Peyer's patch (tissue), 4 donors: Measurements from ENCODE around the gene DNAH12.

Experiments used
- POLR2A ChIP-seq, 2 donors: fragments of 450-650 bp; IDR thresholded peaks; one replicate each; pipeline ENCODE4 v1.5.1; 2017; ENCODE audit warnings: antibody characterized with exemption in 2 of 2, mild to moderate bottlenecking in 2 of 2, moderate library complexity in 2 of 2
- TF ChIP-seq, protein P1 (sequence below), 6 experiments: fragments of 450-650 bp in 4 of 6; fragments of 200-600 bp in 2 of 6; sonication (generic) in 1 of 6; IDR thresholded peaks; one replicate each; pipeline ENCODE4 v1.5.1; 2017 to 2019; ENCODE audit warnings: antibody characterized with exemption in 6 of 6, mild to moderate bottlenecking in 3 of 6, moderate library complexity in 1 of 6

DNA sequence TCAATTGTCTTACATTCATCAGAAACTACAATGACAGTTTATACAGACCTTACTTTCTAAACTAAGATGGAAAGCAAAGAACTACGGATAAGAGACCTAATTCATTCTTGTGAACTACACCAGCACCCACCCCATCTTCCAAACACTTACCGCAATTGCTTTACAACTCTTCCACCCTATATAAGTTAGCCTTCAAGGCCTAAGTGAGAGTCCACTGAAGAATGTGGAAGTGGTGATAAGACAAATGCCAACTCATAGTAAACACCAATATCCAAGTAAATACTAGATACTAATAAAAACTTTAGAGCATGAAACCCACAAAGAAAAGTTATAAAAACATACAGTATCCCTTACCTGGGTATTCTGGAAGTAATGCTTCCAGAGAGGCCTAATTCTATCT lies 39.4 kb upstream of the DNAH12 start:
- TF ChIP-seq, protein P1, sequence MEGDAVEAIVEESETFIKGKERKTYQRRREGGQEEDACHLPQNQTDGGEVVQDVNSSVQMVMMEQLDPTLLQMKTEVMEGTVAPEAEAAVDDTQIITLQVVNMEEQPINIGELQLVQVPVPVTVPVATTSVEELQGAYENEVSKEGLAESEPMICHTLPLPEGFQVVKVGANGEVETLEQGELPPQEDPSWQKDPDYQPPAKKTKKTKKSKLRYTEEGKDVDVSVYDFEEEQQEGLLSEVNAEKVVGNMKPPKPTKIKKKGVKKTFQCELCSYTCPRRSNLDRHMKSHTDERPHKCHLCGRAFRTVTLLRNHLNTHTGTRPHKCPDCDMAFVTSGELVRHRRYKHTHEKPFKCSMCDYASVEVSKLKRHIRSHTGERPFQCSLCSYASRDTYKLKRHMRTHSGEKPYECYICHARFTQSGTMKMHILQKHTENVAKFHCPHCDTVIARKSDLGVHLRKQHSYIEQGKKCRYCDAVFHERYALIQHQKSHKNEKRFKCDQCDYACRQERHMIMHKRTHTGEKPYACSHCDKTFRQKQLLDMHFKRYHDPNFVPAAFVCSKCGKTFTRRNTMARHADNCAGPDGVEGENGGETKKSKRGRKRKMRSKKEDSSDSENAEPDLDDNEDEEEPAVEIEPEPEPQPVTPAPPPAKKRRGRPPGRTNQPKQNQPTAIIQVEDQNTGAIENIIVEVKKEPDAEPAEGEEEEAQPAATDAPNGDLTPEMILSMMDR (IDR thresholded peaks at IDR 0.05): no peak
- TF ChIP-seq POLR2A (IDR thresholded peaks at IDR 0.05): no peak
